ENCODE results near the gene COL19A1.

GRCh38 chr6:69873291-69873690 lies 6.9 kb downstream of the COL19A1 start:
- TF ChIP-seq CTCF (IDR thresholded peaks at IDR 0.05) (no peak), POLR2A (IDR thresholded peaks at IDR 0.05) (no peak)
